Natural killer cell (primary cell): ENCODE measurements around the gene CACNB3. TPM values are rescaled to one million over a fixed set of nuclear protein-coding genes. Genes with fewer than 3 reads are reported as not detected.

Experiments used
- ATAC-seq, 3 donors: fragments of 150-1000 bp in 2 of 3; fragments of 200-7000 bp in 1 of 3; cut with Tn5 transposase; 1 replicate in 1 of 3; 2 replicates in 2 of 3; pipeline ENCODE4 v1.10.0; 2021; ENCODE audit warnings: mild to moderate bottlenecking in 2 of 3, moderate library complexity in 2 of 3
- DNase-seq, 2 donors: peaks; one replicate each; pipeline versions ENCODE4 v3.0.0 to v3.0.0-alpha.2; 2013 to 2021; ENCODE audit warnings: mixed read lengths in 1 of 2
- H3K27ac ChIP-seq: one replicate; pipeline ENCODE4 v1.5.1; 2013; ENCODE audit warnings: mild to moderate bottlenecking, low read length
- H3K27me3 ChIP-seq: one replicate; pipeline ENCODE4 v1.6.1; 2013; ENCODE audit warnings: low read length; ENCODE audit not compliant: control insufficient read depth, insufficient read depth
- H3K36me3 ChIP-seq: one replicate; pipeline ENCODE4 v1.6.1; 2013; ENCODE audit warnings: low read length; ENCODE audit not compliant: control insufficient read depth, insufficient read depth
- H3K4me1 ChIP-seq: one replicate; pipeline ENCODE4 v1.6.1; 2013; ENCODE audit warnings: low read length; ENCODE audit not compliant: control insufficient read depth, insufficient read depth
- H3K4me3 ChIP-seq: one replicate; pipeline ENCODE4 v1.5.1; 2013; ENCODE audit warnings: low read length
- H3K9me3 ChIP-seq: one replicate; pipeline ENCODE4 v1.6.1; 2013; ENCODE audit warnings: low read length; ENCODE audit not compliant: control insufficient read depth, insufficient read depth
- H3K27ac Mint-ChIP-seq, 2 donors: one replicate each; pipeline ENCODE4 v1.8.0; 2022; ENCODE audit warnings: mild to moderate bottlenecking in 2 of 2, mixed read lengths in 2 of 2, moderate library complexity in 1 of 2
- H3K27me3 Mint-ChIP-seq, 2 donors: one replicate each; pipeline ENCODE4 v1.8.0; 2022; ENCODE audit warnings: low read depth in 2 of 2, mixed read lengths in 2 of 2
- H3K36me3 Mint-ChIP-seq: one replicate; pipeline ENCODE4 v1.8.0; 2022; ENCODE audit warnings: mixed read lengths
- H3K4me1 Mint-ChIP-seq, 2 donors: one replicate each; pipeline ENCODE4 v1.8.0; 2022; ENCODE audit warnings: mixed read lengths in 2 of 2
- H3K4me3 Mint-ChIP-seq: one replicate; pipeline ENCODE4 v1.8.0; 2022; ENCODE audit warnings: mild to moderate bottlenecking, moderate library complexity, mixed read lengths
- H3K9me3 Mint-ChIP-seq, 2 donors: one replicate each; pipeline ENCODE4 v1.8.0; 2022; ENCODE audit warnings: mixed read lengths in 2 of 2
- WGBS: methylation state at CpG from one replicate; pipeline ENCODE4 v1.1.7; 2013; ENCODE audit warnings: missing lambda C conversion rate; ENCODE audit not compliant: insufficient coverage; 5-methylcytosine and 5-hydroxymethylcytosine counted together
- intact Hi-C: fragments of 100-400 bp; cut with micrococcal nuclease; formaldehyde crosslinking; loops from one replicate; pipeline ENCODE4 v1.14.2; 2022
- total RNA-seq, 4 donors: library from RNA; stranded (reverse); fragments of 120-200 nt in 1 of 4; gene quantifications; one replicate each; pipeline versions ENCODE4 v1.2.3 to v1.2.4, GENCODE V29; 2013 to 2022
- TF ChIP-seq, protein P1 (sequence below): fragments of 200-600 bp; IDR thresholded peaks from one replicate; pipeline ENCODE4 v1.8.0; 2022; ENCODE audit warnings: antibody characterized with exemption

The CACNB3 gene
- total RNA-seq, 3 donors from 2014 or later (not counting 1 experiment from before 2014, with no cell fraction given), result 7.2 to 12.4 (median 12.2) TPM

DNA sequence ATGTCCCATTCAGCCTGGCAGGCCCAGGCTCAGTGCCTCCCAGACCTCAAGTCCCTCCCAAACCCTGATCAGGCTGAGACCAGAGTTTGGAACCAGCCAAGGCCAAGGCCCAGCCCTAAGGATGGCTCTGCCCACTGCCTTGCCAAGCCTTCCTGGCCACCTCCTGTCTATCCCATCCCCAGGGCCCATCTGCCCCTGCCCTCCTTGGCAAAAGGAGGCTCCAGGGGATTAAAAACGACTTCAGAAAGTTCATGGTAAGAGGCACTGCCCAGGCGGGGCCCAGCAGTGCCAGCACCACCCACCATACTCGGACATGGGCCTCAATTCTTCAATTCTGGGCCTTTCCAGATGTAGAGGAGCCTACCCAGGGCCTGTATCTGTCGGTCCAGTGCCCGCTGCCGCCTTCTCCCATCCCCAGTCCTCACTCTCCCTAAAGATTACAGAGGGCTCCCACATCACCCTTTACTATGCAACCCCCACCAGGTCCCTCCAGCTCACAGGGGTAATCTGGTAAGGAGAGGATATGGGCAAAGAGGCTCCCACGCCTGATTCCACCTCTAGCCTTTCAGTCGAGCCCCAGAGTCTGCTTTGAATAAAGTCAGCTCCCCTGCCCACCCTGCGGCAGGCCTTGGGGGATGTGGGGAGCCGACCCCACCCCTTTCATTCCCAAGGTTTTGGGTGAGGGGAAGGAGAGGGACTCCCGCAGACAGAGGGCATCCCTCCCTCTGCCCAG lies 30.3 kb upstream of the CACNB3 start:
- Histone ChIP-seq H3K4me1 (peaks cover 16% of the 10 kb centered on the region), H3K27me3 (peaks cover 21% of the 10 kb centered on the region), H3K27ac (no peak overlapping the region), H3K4me3 (peak overlapping the region; percentile 13), H3K9me3 (no peaks in the 10 kb centered on the region), H3K36me3 (no peaks in the 10 kb centered on the region)
- peak overlapping the region in 1 of 2 donors; percentile 63 for H3K27ac Mint-ChIP-seq
- DNase-seq, result no peak
- no peaks in the 10 kb centered on the region for H3K36me3 Mint-ChIP-seq
- H3K4me3 Mint-ChIP-seq, result peak overlapping the region; percentile 78
- TF ChIP-seq, protein P1, sequence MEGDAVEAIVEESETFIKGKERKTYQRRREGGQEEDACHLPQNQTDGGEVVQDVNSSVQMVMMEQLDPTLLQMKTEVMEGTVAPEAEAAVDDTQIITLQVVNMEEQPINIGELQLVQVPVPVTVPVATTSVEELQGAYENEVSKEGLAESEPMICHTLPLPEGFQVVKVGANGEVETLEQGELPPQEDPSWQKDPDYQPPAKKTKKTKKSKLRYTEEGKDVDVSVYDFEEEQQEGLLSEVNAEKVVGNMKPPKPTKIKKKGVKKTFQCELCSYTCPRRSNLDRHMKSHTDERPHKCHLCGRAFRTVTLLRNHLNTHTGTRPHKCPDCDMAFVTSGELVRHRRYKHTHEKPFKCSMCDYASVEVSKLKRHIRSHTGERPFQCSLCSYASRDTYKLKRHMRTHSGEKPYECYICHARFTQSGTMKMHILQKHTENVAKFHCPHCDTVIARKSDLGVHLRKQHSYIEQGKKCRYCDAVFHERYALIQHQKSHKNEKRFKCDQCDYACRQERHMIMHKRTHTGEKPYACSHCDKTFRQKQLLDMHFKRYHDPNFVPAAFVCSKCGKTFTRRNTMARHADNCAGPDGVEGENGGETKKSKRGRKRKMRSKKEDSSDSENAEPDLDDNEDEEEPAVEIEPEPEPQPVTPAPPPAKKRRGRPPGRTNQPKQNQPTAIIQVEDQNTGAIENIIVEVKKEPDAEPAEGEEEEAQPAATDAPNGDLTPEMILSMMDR, result no peak
- intact Hi-C loops, result no loop called here
- peaks cover 26 to 43% of the 10 kb centered on the region in 2 donors for H3K27me3 Mint-ChIP-seq
- H3K9me3 Mint-ChIP-seq, result no peaks in the 10 kb centered on the region
- WGBS, result 59% methylated on average over 8 of the region's 11 CpGs
- peaks cover 0 to 25% of the 10 kb centered on the region in 2 donors for H3K4me1 Mint-ChIP-seq
- ATAC-seq, result no peak

DNA sequence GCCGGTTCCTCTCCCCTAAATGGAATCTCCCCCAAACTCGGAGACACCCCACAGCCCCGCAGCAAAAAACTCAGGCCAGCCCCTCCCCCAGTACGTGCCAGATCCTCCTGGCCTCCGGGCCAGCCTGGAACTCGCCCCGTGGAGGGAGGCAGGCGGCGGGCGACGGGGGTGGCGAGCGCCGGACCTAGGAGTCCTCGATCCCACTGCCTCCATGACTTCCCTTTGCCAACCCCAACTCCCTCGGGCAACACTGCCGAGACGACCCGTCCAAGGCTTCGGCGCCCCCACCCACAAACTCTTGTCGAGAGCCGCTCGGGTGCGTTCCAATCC lies 29.8 kb upstream of the CACNB3 start:
- H3K4me1 Mint-ChIP-seq, result peaks cover 0 to 25% of the 10 kb centered on the region in 2 donors
- H3K36me3 Mint-ChIP-seq, result no peaks in the 10 kb centered on the region
- DNase-seq, result no peak
- ATAC-seq, result peak in 1 of 3 donors; percentile 20
- Histone ChIP-seq H3K9me3 (no peaks in the 10 kb centered on the region), H3K4me3 (peak overlapping the region; percentile 13), H3K27me3 (peaks cover 21% of the 10 kb centered on the region), H3K4me1 (peaks cover 16% of the 10 kb centered on the region), H3K27ac (no peak overlapping the region), H3K36me3 (no peaks in the 10 kb centered on the region)
- no peaks in the 10 kb centered on the region for H3K9me3 Mint-ChIP-seq
- H3K4me3 Mint-ChIP-seq, result peak overlapping the region; percentile 78
- intact Hi-C loops, result no loop called here
- H3K27ac Mint-ChIP-seq, result peak overlapping the region in 1 of 2 donors; percentile 63
- H3K27me3 Mint-ChIP-seq, result peaks cover 26 to 43% of the 10 kb centered on the region in 2 donors
- 7% methylated on average over 25 of the region's 25 CpGs for WGBS
- TF ChIP-seq, protein P1, result no peak

DNA sequence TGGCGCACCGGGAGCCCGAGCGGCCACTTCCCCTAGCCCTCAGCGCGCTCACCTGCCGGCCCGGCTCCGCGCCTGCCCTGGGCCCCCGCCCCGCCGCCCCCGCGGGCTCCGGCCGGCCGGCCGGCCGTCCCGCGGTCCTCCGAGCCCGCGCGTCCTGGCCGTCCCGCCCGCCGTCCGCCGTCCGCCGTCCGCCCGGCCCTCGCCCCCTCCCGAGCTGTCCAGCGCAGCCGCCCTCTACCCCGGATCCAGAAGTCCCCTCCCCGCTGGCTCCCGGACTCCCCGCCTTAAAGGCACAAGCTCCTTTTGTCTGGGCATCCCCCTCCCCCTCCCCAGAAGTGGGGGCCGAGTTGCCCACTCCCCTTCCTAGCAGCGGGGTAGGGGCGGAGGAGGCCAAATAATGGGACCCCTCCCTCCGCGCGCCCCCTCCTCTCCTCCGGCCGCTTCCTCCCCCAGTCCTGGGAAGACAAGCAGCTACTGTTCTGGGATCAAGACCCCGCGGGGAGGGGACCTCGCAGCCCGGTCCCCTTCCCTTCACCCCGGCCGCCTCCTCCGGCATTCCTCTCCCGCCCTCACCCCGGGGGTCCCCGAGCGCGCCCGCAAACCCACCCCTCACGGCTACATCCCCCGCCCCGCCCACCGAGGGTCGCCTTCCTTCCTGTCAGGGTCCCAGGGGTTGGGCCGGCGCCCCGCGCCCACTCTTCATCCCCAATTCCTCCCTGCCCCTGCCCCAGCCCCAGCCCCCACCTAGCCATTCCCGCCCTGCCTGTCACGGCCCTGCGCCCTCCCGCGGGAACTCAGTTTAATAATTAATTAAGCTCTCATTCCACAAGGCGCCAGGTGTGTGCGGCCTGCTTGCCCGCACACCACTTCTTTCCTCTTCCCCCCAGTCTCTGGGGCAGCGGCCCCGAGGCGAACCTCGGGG lies 29.2 kb upstream of the CACNB3 start, which contains the start of gene ADCY6:
TSS of gene ADCY6 (minus strand) at position 236 of the 922 bp plus-strand sequence. CDS start 5,655 bp downstream, outside the sequence.
- Mint-ChIP-seq H3K36me3 (no peaks in the 10 kb centered on the region), H3K4me1 (peaks cover 0 to 25% of the 10 kb centered on the region in 2 donors), H3K27me3 (peaks cover 26 to 43% of the 10 kb centered on the region in 2 donors), H3K4me3 (peak within 1 kb of the TSS; percentile 78), H3K27ac (peak within 1 kb of the TSS in 1 of 2 donors; percentile 63), H3K9me3 (no peaks in the 10 kb centered on the region)
- Histone ChIP-seq H3K4me1 (peaks cover 16% of the 10 kb centered on the region), H3K27me3 (peaks cover 21% of the 10 kb centered on the region), H3K9me3 (no peaks in the 10 kb centered on the region), H3K4me3 (peak within 1 kb of the TSS; percentile 24), H3K36me3 (no peaks in the 10 kb centered on the region), H3K27ac (no peak within 1 kb of the TSS)
- ATAC-seq (peak in 2 of 3 donors; percentile 42 to 48), DNase-seq (peak in 1 of 2 donors; percentile 19)
- intact Hi-C loops, result no loop called here
- 1% methylated on average over 86 of the region's 86 CpGs for WGBS
- TF ChIP-seq, protein P1, result no peak
